Fibroblast of lung (primary cell): Measurements from ENCODE around the gene PNLIP. TPM values are rescaled to one million over a fixed set of nuclear protein-coding genes. Genes with fewer than 3 reads are reported as not detected.

Experiments used
- DNase-seq, 2 donors: peaks; one replicate each; pipeline versions ENCODE4 v3.0.0 to v3.0.0-alpha.2; 2010; ENCODE audit warnings: low read depth in 2 of 2
- H2AFZ ChIP-seq: 2 replicates; pipeline ENCODE4 v1.5.1; 2012; ENCODE audit warnings: low read length, control low read depth, inconsistent platforms
- H3K27ac ChIP-seq: 2 replicates; pipeline ENCODE4 v1.5.1; 2011; ENCODE audit warnings: low read length, control low read depth; ENCODE audit not compliant: insufficient read depth
- H3K27me3 ChIP-seq: 2 replicates; pipeline ENCODE4 v1.5.1; 2011; ENCODE audit warnings: mild to moderate bottlenecking, low read length; ENCODE audit not compliant: control insufficient read depth, insufficient read depth
- H3K36me3 ChIP-seq: 2 replicates; pipeline ENCODE4 v1.5.1; 2011; ENCODE audit warnings: low read length; ENCODE audit not compliant: control insufficient read depth, insufficient read depth
- H3K4me1 ChIP-seq: 2 replicates; pipeline ENCODE4 v1.5.1; 2011; ENCODE audit warnings: low read length; ENCODE audit not compliant: control insufficient read depth, insufficient read depth; ENCODE audit errors: extremely low read depth
- H3K4me2 ChIP-seq: 2 replicates; pipeline ENCODE4 v1.5.1; 2011; ENCODE audit warnings: low read length, control low read depth; ENCODE audit not compliant: insufficient read depth; ENCODE audit errors: extremely low read depth
- H3K4me3 ChIP-seq, 4 experiments: fragments of 200-600 bp in 1 of 4; sonication (generic) in 1 of 4; replicated peaks in 1 of 4; 2 replicates each; pipeline ENCODE4 v1.5.1; 2011 to 2016; ENCODE audit warnings: low read length in 4 of 4, low read depth in 3 of 4, mild to moderate bottlenecking in 3 of 4, control low read depth in 2 of 4, inconsistent platforms in 1 of 4, mixed read lengths in 1 of 4; ENCODE audit not compliant: insufficient read depth in 1 of 4; ENCODE audit errors: control extremely low read depth in 1 of 4
- H3K79me2 ChIP-seq: 2 replicates; pipeline ENCODE4 v1.5.1; 2012; ENCODE audit warnings: mild to moderate bottlenecking, low read length, inconsistent platforms; ENCODE audit not compliant: control insufficient read depth, insufficient read depth
- H3K9ac ChIP-seq: 2 replicates; pipeline ENCODE4 v1.5.1; 2011; ENCODE audit warnings: mild to moderate bottlenecking, low read length, control low read depth; ENCODE audit not compliant: insufficient read depth
- H3K9me3 ChIP-seq: 2 replicates; pipeline ENCODE4 v1.5.1; 2012; ENCODE audit warnings: low read depth, low read length; ENCODE audit not compliant: control insufficient read depth, insufficient read depth
- H4K20me1 ChIP-seq: 2 replicates; pipeline ENCODE4 v1.5.1; 2011; ENCODE audit warnings: low read length; ENCODE audit not compliant: control insufficient read depth, insufficient read depth; ENCODE audit errors: extremely low read depth
- EZH2 ChIP-seq: IDR thresholded peaks from 2 replicates; pipeline ENCODE4 v1.5.1; 2012; ENCODE audit warnings: low read length, control low read depth, mild to moderate bottlenecking; ENCODE audit errors: missing control alignments
- polyA minus RNA-seq: library from RNA; depleted of rRNA, polyadenylated mRNA; stranded (reverse); fragments of >200 nt; gene quantifications from 2 replicates; pipeline ENCODE4 v1.2.3, GENCODE V29; 2011; ENCODE audit warnings: low replicate concordance
- polyA plus RNA-seq, 2 donors: library from polyadenylated mRNA; depleted of rRNA in 1 of 2; stranded (reverse) in 1 of 2; unstranded in 1 of 2; fragments of >200 nt; gene quantifications; 2 replicates each; pipeline ENCODE4 v1.2.1, GENCODE V29; 2011 to 2012; ENCODE audit warnings: missing spikeins in 1 of 2
- total RNA-seq: library from RNA; depleted of rRNA; stranded (reverse); fragments of >200 nt; gene quantifications from 2 replicates; pipeline ENCODE4 v1.2.1, GENCODE V29; 2014
- TF ChIP-seq, protein P1 (sequence below), 2 donors: IDR thresholded peaks in 1 of 2; conservative IDR thresholded peaks in 1 of 2; 1 replicate in 1 of 2; 2 replicates in 1 of 2; pipeline ENCODE4 v1.5.1; 2011 to 2012; ENCODE audit warnings: low read length in 2 of 2, control low read depth in 1 of 2, inconsistent platforms in 1 of 2, low read depth in 1 of 2, mild to moderate bottlenecking in 1 of 2

PNLIP gene
- total RNA-seq (not detected in 2 replicates), polyA plus RNA-seq (not detected in 2 replicates), polyA minus RNA-seq (not detected in 2 replicates)
- polyA plus RNA-seq (2012) = not detected in 2 replicates

DNA sequence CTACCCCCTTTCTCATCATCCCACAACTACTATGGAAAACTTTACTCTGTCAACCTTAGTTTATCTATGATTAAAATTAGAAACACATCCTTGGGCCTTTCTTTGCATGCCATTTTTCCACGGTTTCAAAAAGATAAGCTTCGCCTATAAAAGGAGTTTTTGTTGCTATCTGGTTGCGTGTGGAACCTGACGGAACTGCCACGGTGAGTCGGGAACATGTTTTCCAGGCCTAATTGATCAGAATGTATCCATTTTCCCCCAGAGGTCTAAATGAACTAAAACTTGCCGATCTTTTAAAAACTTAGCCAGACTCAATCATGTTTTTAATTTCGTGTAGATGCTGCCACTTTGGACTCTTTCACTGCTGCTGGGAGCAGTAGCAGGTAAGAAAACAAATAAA lies at the start of gene PNLIP:
TSS of gene PNLIP (plus strand) at position 176 of the 400 bp plus-strand sequence. CDS start at position 338, 162 bp downstream.
- H3K4me1 ChIP-seq = no peaks in the 10 kb centered on the region
- no peak for DNase-seq
- no peak within 1 kb of the TSS for H3K4me3 ChIP-seq
- H3K27ac ChIP-seq = no peak within 1 kb of the TSS
- H3K4me2 ChIP-seq = no peak within 1 kb of the TSS
- no peaks in the 10 kb centered on the region for H3K79me2 ChIP-seq
- no peaks in the 10 kb centered on the region for H4K20me1 ChIP-seq
- H3K36me3 ChIP-seq = no peaks in the 10 kb centered on the region
- TF ChIP-seq EZH2 = no peak
- TF ChIP-seq, protein P1, sequence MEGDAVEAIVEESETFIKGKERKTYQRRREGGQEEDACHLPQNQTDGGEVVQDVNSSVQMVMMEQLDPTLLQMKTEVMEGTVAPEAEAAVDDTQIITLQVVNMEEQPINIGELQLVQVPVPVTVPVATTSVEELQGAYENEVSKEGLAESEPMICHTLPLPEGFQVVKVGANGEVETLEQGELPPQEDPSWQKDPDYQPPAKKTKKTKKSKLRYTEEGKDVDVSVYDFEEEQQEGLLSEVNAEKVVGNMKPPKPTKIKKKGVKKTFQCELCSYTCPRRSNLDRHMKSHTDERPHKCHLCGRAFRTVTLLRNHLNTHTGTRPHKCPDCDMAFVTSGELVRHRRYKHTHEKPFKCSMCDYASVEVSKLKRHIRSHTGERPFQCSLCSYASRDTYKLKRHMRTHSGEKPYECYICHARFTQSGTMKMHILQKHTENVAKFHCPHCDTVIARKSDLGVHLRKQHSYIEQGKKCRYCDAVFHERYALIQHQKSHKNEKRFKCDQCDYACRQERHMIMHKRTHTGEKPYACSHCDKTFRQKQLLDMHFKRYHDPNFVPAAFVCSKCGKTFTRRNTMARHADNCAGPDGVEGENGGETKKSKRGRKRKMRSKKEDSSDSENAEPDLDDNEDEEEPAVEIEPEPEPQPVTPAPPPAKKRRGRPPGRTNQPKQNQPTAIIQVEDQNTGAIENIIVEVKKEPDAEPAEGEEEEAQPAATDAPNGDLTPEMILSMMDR (conservative IDR thresholded peaks at IDR 0.05 in 1 of 2, IDR thresholded peaks at IDR 0.05 in 1 of 2; ENCODE audit: low read depth in 1 of 2, low read length in 2 of 2) = no peak
- no peak within 1 kb of the TSS for H2AFZ ChIP-seq
- H3K27me3 ChIP-seq = no peaks in the 10 kb centered on the region
- H3K9ac ChIP-seq = no peak within 1 kb of the TSS
- no peaks in the 10 kb centered on the region for H3K9me3 ChIP-seq

DNA sequence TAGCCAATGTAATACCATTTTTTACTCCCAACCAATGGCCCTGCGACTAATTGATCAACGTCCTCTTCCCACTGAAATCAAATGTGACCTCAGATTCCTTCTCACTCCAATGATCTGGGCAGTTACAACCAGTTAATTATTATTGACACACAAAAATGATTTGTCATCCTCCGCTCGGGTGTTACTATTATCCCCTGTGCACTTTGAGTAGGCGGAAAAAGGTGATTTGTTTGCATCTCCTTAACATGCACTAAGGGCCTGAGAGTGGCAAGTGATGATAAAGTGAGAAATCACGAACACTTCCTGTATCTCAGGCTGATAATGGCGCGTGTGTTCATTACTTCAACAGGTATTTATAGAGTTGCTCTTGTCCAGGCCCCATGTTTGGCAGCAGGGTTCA lies 40.9 kb upstream of the PNLIP start:
- no peaks in the 10 kb centered on the region for H3K9me3 ChIP-seq
- H3K4me1 ChIP-seq = no peaks in the 10 kb centered on the region
- H3K79me2 ChIP-seq = no peaks in the 10 kb centered on the region
- no peak overlapping the region for H3K4me3 ChIP-seq
- no peak overlapping the region for H3K9ac ChIP-seq
- H3K4me2 ChIP-seq = no peak overlapping the region
- DNase-seq = no peak
- no peak overlapping the region for H3K27ac ChIP-seq
- no peak overlapping the region for H2AFZ ChIP-seq
- no peaks in the 10 kb centered on the region for H3K27me3 ChIP-seq
- no peaks in the 10 kb centered on the region for H4K20me1 ChIP-seq
- H3K36me3 ChIP-seq = no peaks in the 10 kb centered on the region
- TF ChIP-seq EZH2 = no peak

DNA sequence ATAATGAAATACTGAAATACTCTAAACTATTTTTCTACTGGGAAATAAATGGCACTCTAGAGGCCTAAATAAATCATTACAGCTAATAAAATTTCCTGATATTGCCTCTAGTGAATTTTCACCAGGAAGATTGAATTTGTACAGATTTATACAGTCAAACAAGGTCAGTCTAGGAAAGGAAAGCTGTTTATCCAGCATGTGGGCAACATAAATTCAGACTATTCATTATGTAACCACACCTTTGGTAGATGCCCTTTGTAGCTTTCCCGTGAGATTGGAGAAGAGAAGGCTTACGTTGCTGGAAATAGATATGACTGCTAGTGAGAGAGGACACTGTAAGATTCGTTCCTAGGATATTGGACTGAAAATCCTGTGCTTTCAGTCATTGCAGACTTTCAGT lies 35.2 kb upstream of the PNLIP start:
- H3K4me2 ChIP-seq = no peak overlapping the region
- H3K36me3 ChIP-seq = no peaks in the 10 kb centered on the region
- no peak for TF ChIP-seq EZH2
- TF ChIP-seq, protein P1 (conservative IDR thresholded peaks at IDR 0.05 in 1 of 2, IDR thresholded peaks at IDR 0.05 in 1 of 2; ENCODE audit: low read depth in 1 of 2, low read length in 2 of 2) = no peak
- no peaks in the 10 kb centered on the region for H3K27me3 ChIP-seq
- no peak overlapping the region for H2AFZ ChIP-seq
- no peaks in the 10 kb centered on the region for H3K9me3 ChIP-seq
- DNase-seq = no peak
- no peak overlapping the region for H3K4me3 ChIP-seq
- no peak overlapping the region for H3K9ac ChIP-seq
- H3K4me1 ChIP-seq = no peaks in the 10 kb centered on the region
- no peaks in the 10 kb centered on the region for H3K79me2 ChIP-seq
- H3K27ac ChIP-seq = no peak overlapping the region
- H4K20me1 ChIP-seq = no peaks in the 10 kb centered on the region
